Pancreas (tissue), 10 donors: Measurements from ENCODE around the gene ZNF593. TPM values are rescaled to one million over a fixed set of nuclear protein-coding genes. Genes with fewer than 3 reads are reported as not detected.

Experiments
- ATAC-seq, 4 donors: fragments of 200-7000 bp; cut with Tn5 transposase; one replicate each; pipeline versions ENCODE4 v1.8.0 to v1.9.1; 2020; ENCODE audit warnings: mild to moderate bottlenecking in 4 of 4, moderate library complexity in 4 of 4
- DNase-seq, 6 donors: peaks; one replicate each; pipeline ENCODE4 v3.0.0-alpha.2; 2020
- FAIRE-seq: peaks from 2 replicates; lab custom pipeline; 2012; peaks lifted over from hg19 to GRCh38; lab: Jason Lieb, UNC
- H3K27ac ChIP-seq, 4 donors: fragments of 200-600 bp; sonication (generic); 1 replicate in 3 of 4; 2 replicates in 1 of 4; pipeline versions ENCODE4 v1.5.0 to v1.8.0; 2020
- H3K27me3 ChIP-seq, 4 donors: fragments of 200-600 bp; one replicate each; pipeline ENCODE4 v1.8.0; 2021
- H3K36me3 ChIP-seq, 3 donors: fragments of 200-600 bp; sonication (generic) in 1 of 3; one replicate each; pipeline versions ENCODE4 v1.5.0 to v1.8.0; 2020 to 2021
- H3K4me1 ChIP-seq, 3 donors: fragments of 200-600 bp; one replicate each; pipeline ENCODE4 v1.8.0; 2021
- H3K4me3 ChIP-seq, 4 donors: fragments of 200-600 bp; sonication (generic) in 2 of 4; one replicate each; pipeline versions ENCODE4 v1.5.0 to v1.8.0; 2020 to 2021
- H3K9me3 ChIP-seq, 4 donors: fragments of 200-600 bp; one replicate each; pipeline ENCODE4 v1.8.0; 2021
- WGBS, 2 donors: extraction: QIAGEN DNeasy Blood & Tissue Kit; methylation state at CpG; one replicate each; pipeline ENCODE4 v1.1.7; 2013; 5-methylcytosine and 5-hydroxymethylcytosine counted together
- intact Hi-C, 3 donors: fragments of 100-400 bp; cut with DNase I; formaldehyde crosslinking; loops; one replicate each; pipeline versions ENCODE4 v1.11.1 to v1.14.2; 2022
- polyA plus RNA-seq, 2 donors: library from polyadenylated mRNA; stranded (reverse); fragments of 200-250 nt; gene quantifications; one replicate each; pipeline ENCODE4 v1.2.3, GENCODE V29; 2013
- total RNA-seq, 6 donors: library from RNA; stranded (reverse); fragmentation: NEBNext Ultra II Directional in 4 of 6; extraction: Animal tissue kit (Norgen Biotek cat#: 25700) in 4 of 6; gene quantifications; one replicate each; pipeline versions ENCODE4 v1.2.1 to v1.2.4, GENCODE V29; 2021 to 2023
- TF ChIP-seq, protein P1 (sequence below), 4 donors: fragments of 200-600 bp; sonication (generic) in 3 of 4; IDR thresholded peaks; one replicate each; pipeline versions ENCODE4 v1.5.0 to v1.8.0; 2021; ENCODE audit warnings: antibody characterized with exemption in 4 of 4
- donor health status: healthy with polysubstance abuse.
- donor health status: DM: no; HTN: no; CAD: no; lungs with moderate emphysema.
- donor health status: DM: no; HTN: no; CAD: no.
- donor health status: control.
- donor health status: control.
- donor health status: Bipolar disorder and iron deficiency.
- donor health status: DM: yes; HTN: yes; CAD: no.
- donor health status: DM: no; HTN: no; CAD: no.
- donor health status: DM: no; HTN: no; CAD: no.
- donor health status: DM: yes; HTN: yes; CAD: no.

The ZNF593 gene
- total and polyA plus RNA-seq, 8 donors = 18.4 to 80.7 (median 22.8) TPM

DNA sequence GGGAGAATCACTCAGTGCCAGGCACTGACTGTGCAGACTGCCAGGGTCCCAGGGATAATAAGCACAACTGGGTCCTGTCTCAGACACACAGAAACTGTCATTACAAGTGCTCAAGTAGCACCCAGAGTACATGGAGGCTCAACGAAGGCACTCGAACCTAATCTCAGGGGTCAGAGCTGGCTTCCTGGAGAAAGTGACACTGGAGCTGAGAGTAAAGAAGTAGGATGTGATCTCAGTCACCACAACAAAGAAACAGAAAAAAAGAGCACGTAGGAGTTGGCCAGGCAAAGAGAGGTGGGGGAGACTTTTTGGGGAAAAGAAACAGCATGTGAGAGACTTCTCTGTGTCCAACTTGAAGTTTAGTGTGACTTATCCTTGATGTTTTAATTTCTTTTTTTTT, 22.0 kb downstream of the ZNF593 start:
- TF ChIP-seq, protein P1, sequence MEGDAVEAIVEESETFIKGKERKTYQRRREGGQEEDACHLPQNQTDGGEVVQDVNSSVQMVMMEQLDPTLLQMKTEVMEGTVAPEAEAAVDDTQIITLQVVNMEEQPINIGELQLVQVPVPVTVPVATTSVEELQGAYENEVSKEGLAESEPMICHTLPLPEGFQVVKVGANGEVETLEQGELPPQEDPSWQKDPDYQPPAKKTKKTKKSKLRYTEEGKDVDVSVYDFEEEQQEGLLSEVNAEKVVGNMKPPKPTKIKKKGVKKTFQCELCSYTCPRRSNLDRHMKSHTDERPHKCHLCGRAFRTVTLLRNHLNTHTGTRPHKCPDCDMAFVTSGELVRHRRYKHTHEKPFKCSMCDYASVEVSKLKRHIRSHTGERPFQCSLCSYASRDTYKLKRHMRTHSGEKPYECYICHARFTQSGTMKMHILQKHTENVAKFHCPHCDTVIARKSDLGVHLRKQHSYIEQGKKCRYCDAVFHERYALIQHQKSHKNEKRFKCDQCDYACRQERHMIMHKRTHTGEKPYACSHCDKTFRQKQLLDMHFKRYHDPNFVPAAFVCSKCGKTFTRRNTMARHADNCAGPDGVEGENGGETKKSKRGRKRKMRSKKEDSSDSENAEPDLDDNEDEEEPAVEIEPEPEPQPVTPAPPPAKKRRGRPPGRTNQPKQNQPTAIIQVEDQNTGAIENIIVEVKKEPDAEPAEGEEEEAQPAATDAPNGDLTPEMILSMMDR (IDR thresholded peaks at IDR 0.05) = no peak
- Histone ChIP-seq H3K4me3 (no peak overlapping the region), H3K27ac (no peak overlapping the region), H3K36me3 (no peaks in the 10 kb centered on the region), H3K9me3 (no peaks in the 10 kb centered on the region), H3K27me3 (no peaks in the 10 kb centered on the region), H3K4me1 (no peaks in the 10 kb centered on the region)
- intact Hi-C loops = no loop called here
- DNase-seq (no peak), ATAC-seq (no peak), FAIRE-seq (no peak)
- WGBS, 2 donors = 40 to 63% methylated on average over 3 of the region's 3 CpGs

DNA sequence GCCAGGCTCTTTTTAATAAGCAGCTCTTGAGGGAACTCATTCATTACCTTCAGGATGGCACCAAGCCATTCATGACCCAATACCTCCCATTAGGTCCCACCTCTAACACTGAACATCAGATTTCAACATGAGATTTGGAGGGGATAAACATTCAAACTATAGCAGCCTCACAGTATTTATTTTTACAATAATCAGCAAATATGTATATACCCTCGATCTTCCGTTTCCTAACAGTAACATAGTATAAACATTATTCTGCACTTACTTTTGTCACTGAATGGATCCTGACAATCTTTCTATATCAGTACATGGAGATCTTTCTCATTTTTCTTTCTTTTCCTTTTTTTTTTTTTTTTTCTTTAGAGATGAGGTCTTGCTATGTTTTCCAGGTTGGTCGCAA, 26.1 kb downstream of the ZNF593 start:
- H3K27me3 ChIP-seq = no peaks in the 10 kb centered on the region
- H3K4me3 ChIP-seq = no peak overlapping the region
- no peaks in the 10 kb centered on the region for H3K4me1 ChIP-seq
- TF ChIP-seq, protein P1 (IDR thresholded peaks at IDR 0.05) = no peak
- H3K9me3 ChIP-seq = no peaks in the 10 kb centered on the region
- no peak for FAIRE-seq
- ATAC-seq = no peak
- no peak for DNase-seq
- H3K27ac ChIP-seq = no peak overlapping the region
- intact Hi-C loops = no loop called here
- 56 to 72% methylated on average over 3 of the region's 3 CpGs for WGBS, 2 donors
- H3K36me3 ChIP-seq = no peaks in the 10 kb centered on the region

DNA sequence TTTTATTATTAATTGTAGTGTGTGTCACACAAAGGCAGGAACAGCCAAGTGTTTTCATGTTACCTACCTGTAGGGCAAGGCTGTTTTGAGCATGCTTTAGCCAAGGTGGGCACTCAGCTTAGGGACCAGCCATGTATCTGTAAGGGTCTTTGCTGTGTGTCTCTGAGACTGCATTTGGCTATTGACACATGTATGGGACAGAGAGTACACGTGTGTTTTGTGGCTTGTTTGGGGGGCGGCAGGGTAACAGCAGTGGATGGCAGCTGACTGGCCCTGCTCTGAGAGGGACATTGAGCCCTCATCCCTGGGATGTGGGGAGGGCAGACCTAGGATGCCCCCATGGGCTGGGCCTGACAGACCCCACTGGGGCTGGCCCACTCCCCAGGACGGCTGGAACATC, 27.6 kb downstream of the ZNF593 start:
- Histone ChIP-seq H3K9me3 (no peaks in the 10 kb centered on the region), H3K27ac (no peak overlapping the region), H3K36me3 (no peaks in the 10 kb centered on the region), H3K27me3 (no peaks in the 10 kb centered on the region), H3K4me3 (no peak overlapping the region), H3K4me1 (no peaks in the 10 kb centered on the region)
- 80 to 81% methylated on average over 3 of the region's 3 CpGs for WGBS, 2 donors
- FAIRE-seq (no peak), DNase-seq (no peak), ATAC-seq (no peak)
- intact Hi-C loops = no loop called here
- TF ChIP-seq, protein P1 (IDR thresholded peaks at IDR 0.05) = no peak

DNA sequence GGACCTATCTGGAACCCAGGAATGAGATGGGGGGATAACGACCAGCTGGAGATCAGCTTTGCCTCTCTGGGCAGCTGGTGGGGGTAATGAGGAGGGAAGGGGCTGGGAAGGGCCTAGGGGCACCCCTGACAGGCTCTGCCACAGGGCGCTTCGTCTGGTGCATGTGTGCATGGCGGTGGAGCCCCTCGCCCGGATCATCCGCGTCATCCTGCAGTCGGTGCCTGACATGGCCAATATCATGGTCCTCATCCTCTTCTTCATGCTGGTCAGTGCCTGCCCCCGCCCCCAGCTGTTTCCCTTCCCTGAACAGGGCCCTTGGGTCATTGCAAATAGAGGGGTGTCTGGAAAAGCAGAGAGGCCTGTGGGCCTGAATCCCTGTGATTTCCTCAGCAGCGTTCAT, 28.1 kb downstream of the ZNF593 start:
- DNase-seq (no peak), FAIRE-seq (no peak), ATAC-seq (no peak)
- H3K27me3 ChIP-seq = no peaks in the 10 kb centered on the region
- 71 to 83% methylated on average over 11 of the region's 11 CpGs for WGBS, 2 donors
- no peaks in the 10 kb centered on the region for H3K36me3 ChIP-seq
- intact Hi-C loops = no loop called here
- TF ChIP-seq, protein P1 (IDR thresholded peaks at IDR 0.05) = no peak
- H3K4me1 ChIP-seq = no peaks in the 10 kb centered on the region
- H3K27ac ChIP-seq = no peak overlapping the region
- no peak overlapping the region for H3K4me3 ChIP-seq
- H3K9me3 ChIP-seq = no peaks in the 10 kb centered on the region

DNA sequence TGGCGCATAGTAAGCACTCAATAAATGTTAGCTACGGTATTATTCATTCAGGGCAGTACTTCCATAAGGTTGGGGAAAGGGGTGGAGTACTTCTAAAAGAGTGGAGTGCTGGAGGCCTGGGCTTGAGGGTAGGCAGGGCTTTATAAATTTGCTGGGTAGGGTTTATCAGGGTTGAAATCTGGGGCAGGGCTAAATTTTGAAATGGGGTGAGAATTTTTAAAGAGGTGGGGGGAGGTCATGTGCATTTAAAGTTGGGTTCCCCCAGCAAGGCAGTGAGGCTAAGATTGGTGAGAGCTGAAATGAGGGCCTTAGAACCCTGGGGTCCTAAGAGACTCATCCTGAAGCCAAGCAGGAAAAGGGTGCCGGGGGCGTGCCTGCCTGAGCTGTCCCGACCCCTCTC, 30.7 kb downstream of the ZNF593 start:
- intact Hi-C loops = no loop called here

More for the DNA sequence above, 30.7 kb downstream of the ZNF593 start:
- no peak for ATAC-seq
- no peaks in the 10 kb centered on the region for H3K36me3 ChIP-seq
- WGBS, 2 donors = 87 to 94% methylated on average over 5 of the region's 5 CpGs
- no peaks in the 10 kb centered on the region for H3K4me1 ChIP-seq
- no peak overlapping the region for H3K4me3 ChIP-seq
- DNase-seq = no peak
- no peak overlapping the region for H3K27ac ChIP-seq
- FAIRE-seq = no peak
- TF ChIP-seq, protein P1 (IDR thresholded peaks at IDR 0.05) = no peak
- H3K27me3 ChIP-seq = no peaks in the 10 kb centered on the region
- no peaks in the 10 kb centered on the region for H3K9me3 ChIP-seq
